HepG2 (cell line): Measurements from ENCODE around the gene TBCE. TPM values are rescaled to one million over a fixed set of nuclear protein-coding genes. Genes with fewer than 3 reads are reported as not detected.

Experiments
- RXRB ChIP-seq: IDR thresholded peaks from 2 replicates; pipeline ENCODE4 v1.6.1; 2016; ENCODE audit warnings: borderline replicate concordance, missing genetic modification reagents, missing compliant biosample characterization
- TRIM22 ChIP-seq: fragments of 450-650 bp; IDR thresholded peaks from 2 replicates; pipeline ENCODE4 v1.6.1; 2017
- ZBTB10 ChIP-seq: sonication (generic); formaldehyde crosslinking; IDR thresholded peaks from 2 replicates; pipeline ENCODE4 v1.4.0; 2020; ENCODE audit warnings: missing genetic modification reagents, borderline replicate concordance
- ZNF670 ChIP-seq: sonication (generic); formaldehyde crosslinking; IDR thresholded peaks from 2 replicates; pipeline ENCODE4 v1.8.0; 2022; ENCODE audit warnings: mild to moderate bottlenecking, missing genetic modification reagents, borderline replicate concordance
- ZNF691 ChIP-seq: sonication (generic); formaldehyde crosslinking; IDR thresholded peaks from 2 replicates; pipeline ENCODE4 v1.4.0; 2020; ENCODE audit warnings: missing genetic modification reagents, low read depth, mild to moderate bottlenecking, borderline replicate concordance
- ZNF839 ChIP-seq: sonication (generic); formaldehyde crosslinking; IDR thresholded peaks from 2 replicates; pipeline ENCODE4 v1.4.0; 2020; ENCODE audit warnings: missing genetic modification reagents, mild to moderate bottlenecking, borderline replicate concordance
- polyA plus RNA-seq, 8 experiments: library from polyadenylated mRNA; depleted of rRNA in 3 of 8; stranded (reverse) in 7 of 8; unstranded in 1 of 8; fragments of >200 nt; fragmentation: Illumina TruSeq in 4 of 8; extraction: Trizol in 4 of 8; gene quantifications; 2 replicates each; pipeline versions ENCODE4 v1.2.1 to v1.2.3, GENCODE V29; 2011 to 2016; ENCODE audit warnings: low read depth in 4 of 8, missing spikeins in 1 of 8, mixed read lengths in 1 of 8; ENCODE audit not compliant: insufficient read depth in 1 of 8
- total RNA-seq, 5 experiments: library from RNA; depleted of rRNA; stranded (reverse); fragments of >200 nt; fragmentation: Illumina TruSeq; extraction: Trizol; gene quantifications; 2 replicates each; pipeline ENCODE4 v1.2.3, GENCODE V29; 2016; ENCODE audit warnings: low read depth in 1 of 5
- TF ChIP-seq, protein P1 (sequence below): sonication (generic); formaldehyde crosslinking; IDR thresholded peaks from 2 replicates; pipeline ENCODE4 v1.4.0; 2020; ENCODE audit warnings: missing genetic modification reagents, mild to moderate bottlenecking, borderline replicate concordance
- TF ChIP-seq, protein P2 (sequence below): sonication (generic); formaldehyde crosslinking; IDR thresholded peaks from 2 replicates; pipeline ENCODE4 v1.4.0; 2020; ENCODE audit warnings: mild to moderate bottlenecking, missing genetic modification reagents
- TF ChIP-seq, protein P3 (sequence below): sonication (generic); formaldehyde crosslinking; IDR thresholded peaks from 2 replicates; pipeline ENCODE4 v1.4.0; 2020; ENCODE audit warnings: missing genetic modification reagents

TBCE gene
- total and polyA plus RNA-seq, 2 of the 13 experiments (the other 11 are each of a cell fraction or from before 2014, with no cell fraction given): 25.6 to 31.1 TPM

DNA sequence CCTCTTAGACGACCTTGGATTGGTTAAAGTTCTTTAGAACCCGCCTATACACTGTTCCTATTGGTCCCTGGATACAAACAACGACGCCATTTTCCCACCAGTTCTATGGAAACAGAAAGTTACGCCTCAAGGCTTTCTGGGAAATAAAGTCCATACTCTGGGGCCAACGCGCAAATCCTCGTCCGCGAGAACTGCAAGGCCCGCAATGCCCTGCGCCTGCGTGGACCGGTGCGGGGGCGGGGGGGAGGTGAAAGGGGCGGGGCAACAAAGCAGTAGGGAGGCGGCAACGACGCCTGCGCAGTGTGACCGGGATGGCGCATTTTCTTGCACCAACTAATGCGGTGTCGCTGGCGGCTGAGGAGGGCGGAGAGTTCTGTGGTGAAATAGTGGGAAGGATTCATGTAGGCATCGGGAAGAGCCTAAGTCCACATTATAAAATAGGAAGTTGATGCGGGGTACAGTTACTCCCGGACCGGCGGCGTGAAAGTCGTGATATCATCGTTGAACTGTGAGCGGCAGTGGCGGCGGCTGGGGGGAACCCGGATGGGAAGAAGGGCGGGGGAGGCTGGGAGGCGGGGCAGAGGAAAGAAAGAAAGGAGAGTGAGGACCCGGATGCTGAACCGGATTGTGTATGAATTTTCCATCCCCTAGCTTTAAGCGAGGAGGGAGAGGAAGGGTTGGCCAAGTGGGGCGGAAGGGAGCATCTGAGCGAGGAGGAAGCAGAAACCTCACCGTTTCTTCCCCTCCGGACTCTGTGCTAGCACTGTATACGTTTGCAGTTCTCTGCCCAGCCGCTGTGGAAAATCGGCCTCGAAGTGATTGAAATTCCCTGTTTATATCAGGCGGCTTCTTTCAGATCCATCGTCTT is 38.7 kb upstream of the TBCE start, which contains the start of gene GGPS1 (continued):
- no peak for TF ChIP-seq TRIM22
- TF ChIP-seq, protein P1, sequence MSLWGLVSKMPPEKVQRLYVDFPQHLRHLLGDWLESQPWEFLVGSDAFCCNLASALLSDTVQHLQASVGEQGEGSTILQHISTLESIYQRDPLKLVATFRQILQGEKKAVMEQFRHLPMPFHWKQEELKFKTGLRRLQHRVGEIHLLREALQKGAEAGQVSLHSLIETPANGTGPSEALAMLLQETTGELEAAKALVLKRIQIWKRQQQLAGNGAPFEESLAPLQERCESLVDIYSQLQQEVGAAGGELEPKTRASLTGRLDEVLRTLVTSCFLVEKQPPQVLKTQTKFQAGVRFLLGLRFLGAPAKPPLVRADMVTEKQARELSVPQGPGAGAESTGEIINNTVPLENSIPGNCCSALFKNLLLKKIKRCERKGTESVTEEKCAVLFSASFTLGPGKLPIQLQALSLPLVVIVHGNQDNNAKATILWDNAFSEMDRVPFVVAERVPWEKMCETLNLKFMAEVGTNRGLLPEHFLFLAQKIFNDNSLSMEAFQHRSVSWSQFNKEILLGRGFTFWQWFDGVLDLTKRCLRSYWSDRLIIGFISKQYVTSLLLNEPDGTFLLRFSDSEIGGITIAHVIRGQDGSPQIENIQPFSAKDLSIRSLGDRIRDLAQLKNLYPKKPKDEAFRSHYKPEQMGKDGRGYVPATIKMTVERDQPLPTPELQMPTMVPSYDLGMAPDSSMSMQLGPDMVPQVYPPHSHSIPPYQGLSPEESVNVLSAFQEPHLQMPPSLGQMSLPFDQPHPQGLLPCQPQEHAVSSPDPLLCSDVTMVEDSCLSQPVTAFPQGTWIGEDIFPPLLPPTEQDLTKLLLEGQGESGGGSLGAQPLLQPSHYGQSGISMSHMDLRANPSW (CRISPR knock-in tag): no peak
- no peak; the same call in 1 of the 2 replicates for TF ChIP-seq RXRB (CRISPR knock-in tag)
- TF ChIP-seq, protein P2, sequence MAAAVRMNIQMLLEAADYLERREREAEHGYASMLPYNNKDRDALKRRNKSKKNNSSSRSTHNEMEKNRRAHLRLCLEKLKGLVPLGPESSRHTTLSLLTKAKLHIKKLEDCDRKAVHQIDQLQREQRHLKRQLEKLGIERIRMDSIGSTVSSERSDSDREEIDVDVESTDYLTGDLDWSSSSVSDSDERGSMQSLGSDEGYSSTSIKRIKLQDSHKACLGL (CRISPR knock-in tag): no peak
- TF ChIP-seq ZNF670 (CRISPR knock-in tag): no peak
- no peak for TF ChIP-seq ZNF839 (CRISPR knock-in tag)
- TF ChIP-seq ZNF691: no peak
- TF ChIP-seq, protein P3, sequence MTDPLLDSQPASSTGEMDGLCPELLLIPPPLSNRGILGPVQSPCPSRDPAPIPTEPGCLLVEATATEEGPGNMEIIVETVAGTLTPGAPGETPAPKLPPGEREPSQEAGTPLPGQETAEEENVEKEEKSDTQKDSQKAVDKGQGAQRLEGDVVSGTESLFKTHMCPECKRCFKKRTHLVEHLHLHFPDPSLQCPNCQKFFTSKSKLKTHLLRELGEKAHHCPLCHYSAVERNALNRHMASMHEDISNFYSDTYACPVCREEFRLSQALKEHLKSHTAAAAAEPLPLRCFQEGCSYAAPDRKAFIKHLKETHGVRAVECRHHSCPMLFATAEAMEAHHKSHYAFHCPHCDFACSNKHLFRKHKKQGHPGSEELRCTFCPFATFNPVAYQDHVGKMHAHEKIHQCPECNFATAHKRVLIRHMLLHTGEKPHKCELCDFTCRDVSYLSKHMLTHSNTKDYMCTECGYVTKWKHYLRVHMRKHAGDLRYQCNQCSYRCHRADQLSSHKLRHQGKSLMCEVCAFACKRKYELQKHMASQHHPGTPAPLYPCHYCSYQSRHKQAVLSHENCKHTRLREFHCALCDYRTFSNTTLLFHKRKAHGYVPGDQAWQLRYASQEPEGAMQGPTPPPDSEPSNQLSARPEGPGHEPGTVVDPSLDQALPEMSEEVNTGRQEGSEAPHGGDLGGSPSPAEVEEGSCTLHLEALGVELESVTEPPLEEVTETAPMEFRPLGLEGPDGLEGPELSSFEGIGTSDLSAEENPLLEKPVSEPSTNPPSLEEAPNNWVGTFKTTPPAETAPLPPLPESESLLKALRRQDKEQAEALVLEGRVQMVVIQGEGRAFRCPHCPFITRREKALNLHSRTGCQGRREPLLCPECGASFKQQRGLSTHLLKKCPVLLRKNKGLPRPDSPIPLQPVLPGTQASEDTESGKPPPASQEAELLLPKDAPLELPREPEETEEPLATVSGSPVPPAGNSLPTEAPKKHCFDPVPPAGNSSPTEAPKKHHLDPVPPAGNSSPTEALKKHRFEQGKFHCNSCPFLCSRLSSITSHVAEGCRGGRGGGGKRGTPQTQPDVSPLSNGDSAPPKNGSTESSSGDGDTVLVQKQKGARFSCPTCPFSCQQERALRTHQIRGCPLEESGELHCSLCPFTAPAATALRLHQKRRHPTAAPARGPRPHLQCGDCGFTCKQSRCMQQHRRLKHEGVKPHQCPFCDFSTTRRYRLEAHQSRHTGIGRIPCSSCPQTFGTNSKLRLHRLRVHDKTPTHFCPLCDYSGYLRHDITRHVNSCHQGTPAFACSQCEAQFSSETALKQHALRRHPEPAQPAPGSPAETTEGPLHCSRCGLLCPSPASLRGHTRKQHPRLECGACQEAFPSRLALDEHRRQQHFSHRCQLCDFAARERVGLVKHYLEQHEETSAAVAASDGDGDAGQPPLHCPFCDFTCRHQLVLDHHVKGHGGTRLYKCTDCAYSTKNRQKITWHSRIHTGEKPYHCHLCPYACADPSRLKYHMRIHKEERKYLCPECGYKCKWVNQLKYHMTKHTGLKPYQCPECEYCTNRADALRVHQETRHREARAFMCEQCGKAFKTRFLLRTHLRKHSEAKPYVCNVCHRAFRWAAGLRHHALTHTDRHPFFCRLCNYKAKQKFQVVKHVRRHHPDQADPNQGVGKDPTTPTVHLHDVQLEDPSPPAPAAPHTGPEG (CRISPR knock-in tag): 0 out of 2 replicates have a peak, but pooled peaks have one; percentile 25
- no peak for TF ChIP-seq ZBTB10
